Measurements from ENCODE around the gene NARS2.

DNA sequence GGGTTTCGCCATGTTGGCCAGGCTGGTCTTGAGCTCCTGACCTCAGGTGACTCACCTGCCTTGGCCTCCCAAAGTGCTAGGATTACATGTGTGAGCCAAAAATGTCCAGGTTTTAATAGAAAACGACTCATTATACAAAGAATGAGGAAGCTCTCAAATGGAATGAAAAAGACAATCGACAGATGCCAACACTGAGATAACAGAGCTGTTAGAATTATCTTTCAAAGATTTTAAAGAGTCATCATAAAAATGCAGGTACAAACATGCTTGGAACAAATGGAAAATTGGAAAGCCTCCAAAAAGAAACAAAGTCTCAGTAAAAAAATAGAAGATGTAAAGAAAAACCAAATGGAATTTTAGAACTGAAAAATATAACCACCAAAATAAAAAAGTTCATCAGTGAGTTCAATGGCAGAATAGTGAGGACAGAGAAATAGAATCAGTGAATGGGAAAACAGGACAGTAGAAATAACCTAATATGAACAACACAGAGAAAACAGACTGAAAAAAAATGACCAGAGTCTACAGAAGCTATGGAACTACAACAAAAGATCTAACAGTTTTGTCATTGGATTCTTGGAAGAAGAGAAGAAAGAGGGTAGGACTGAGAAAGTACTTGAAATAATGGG lies 168.0 kb downstream of the NARS2 start:
- TF ChIP-seq ZBTB40 (IDR thresholded peaks at IDR 0.05; ENCODE audit: borderline replicate concordance) (no peak), CTCF (IDR thresholded peaks at IDR 0.05 in 2 of 3, conservative IDR thresholded peaks at IDR 0.05 in 1 of 3; ENCODE audit: control insufficient read depth in 2 of 3, extremely low read depth in 1 of 3, insufficient read depth in 1 of 3, low read depth in 3 of 3, low read length in 3 of 3) (no peak), EZH2 (IDR thresholded peaks at IDR 0.05; ENCODE audit: borderline replicate concordance, control insufficient read depth, low read depth, low read length) (no peak), EP300 (IDR thresholded peaks at IDR 0.05; ENCODE audit: borderline replicate concordance in 1 of 2, control insufficient read depth in 1 of 2, low read depth in 2 of 2, low read length in 2 of 2) (no peak), HDAC2 (IDR thresholded peaks at IDR 0.05) (no peak), SMC3 (IDR thresholded peaks at IDR 0.05; ENCODE audit: borderline replicate concordance, low read length) (no peak), RBBP5 (conservative IDR thresholded peaks at IDR 0.05) (no peak)
- TF ChIP-seq, protein P1, sequence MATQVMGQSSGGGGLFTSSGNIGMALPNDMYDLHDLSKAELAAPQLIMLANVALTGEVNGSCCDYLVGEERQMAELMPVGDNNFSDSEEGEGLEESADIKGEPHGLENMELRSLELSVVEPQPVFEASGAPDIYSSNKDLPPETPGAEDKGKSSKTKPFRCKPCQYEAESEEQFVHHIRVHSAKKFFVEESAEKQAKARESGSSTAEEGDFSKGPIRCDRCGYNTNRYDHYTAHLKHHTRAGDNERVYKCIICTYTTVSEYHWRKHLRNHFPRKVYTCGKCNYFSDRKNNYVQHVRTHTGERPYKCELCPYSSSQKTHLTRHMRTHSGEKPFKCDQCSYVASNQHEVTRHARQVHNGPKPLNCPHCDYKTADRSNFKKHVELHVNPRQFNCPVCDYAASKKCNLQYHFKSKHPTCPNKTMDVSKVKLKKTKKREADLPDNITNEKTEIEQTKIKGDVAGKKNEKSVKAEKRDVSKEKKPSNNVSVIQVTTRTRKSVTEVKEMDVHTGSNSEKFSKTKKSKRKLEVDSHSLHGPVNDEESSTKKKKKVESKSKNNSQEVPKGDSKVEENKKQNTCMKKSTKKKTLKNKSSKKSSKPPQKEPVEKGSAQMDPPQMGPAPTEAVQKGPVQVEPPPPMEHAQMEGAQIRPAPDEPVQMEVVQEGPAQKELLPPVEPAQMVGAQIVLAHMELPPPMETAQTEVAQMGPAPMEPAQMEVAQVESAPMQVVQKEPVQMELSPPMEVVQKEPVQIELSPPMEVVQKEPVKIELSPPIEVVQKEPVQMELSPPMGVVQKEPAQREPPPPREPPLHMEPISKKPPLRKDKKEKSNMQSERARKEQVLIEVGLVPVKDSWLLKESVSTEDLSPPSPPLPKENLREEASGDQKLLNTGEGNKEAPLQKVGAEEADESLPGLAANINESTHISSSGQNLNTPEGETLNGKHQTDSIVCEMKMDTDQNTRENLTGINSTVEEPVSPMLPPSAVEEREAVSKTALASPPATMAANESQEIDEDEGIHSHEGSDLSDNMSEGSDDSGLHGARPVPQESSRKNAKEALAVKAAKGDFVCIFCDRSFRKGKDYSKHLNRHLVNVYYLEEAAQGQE (IDR thresholded peaks at IDR 0.05; ENCODE audit: low read depth, low read length): no peak
